Astrocyte (in vitro differentiated cells and primary cell): ENCODE data around the gene GATA2.

Experiments used
- CTCF ChIP-seq: IDR thresholded peaks from 2 replicates; pipeline ENCODE4 v1.5.1; 2011; ENCODE audit warnings: low read depth, mild to moderate bottlenecking, inconsistent platforms, low read length, moderate library complexity; ENCODE audit not compliant: insufficient read depth
- EZH2 ChIP-seq: IDR thresholded peaks from 2 replicates; pipeline ENCODE4 v1.6.1; 2012; ENCODE audit warnings: mild to moderate bottlenecking, low read length, inconsistent platforms; ENCODE audit not compliant: insufficient read depth

GRCh38 chr3:128459461-128459820, 33.6 kb downstream of the GATA2 start:
- TF ChIP-seq EZH2 = no peak
- no peak for TF ChIP-seq CTCF
